HG03575 (cell line): ENCODE results near the gene AATK.

Experiments
- ATAC-seq: cut with Tn5 transposase; IDR thresholded peaks from one replicate; pipeline ENCODE4 v1.9.1; 2021; ENCODE audit not compliant: unreplicated experiment, insufficient number of reproducible peaks, low FRiP score; ENCODE audit errors: extremely low read depth

AATK gene

DNA sequence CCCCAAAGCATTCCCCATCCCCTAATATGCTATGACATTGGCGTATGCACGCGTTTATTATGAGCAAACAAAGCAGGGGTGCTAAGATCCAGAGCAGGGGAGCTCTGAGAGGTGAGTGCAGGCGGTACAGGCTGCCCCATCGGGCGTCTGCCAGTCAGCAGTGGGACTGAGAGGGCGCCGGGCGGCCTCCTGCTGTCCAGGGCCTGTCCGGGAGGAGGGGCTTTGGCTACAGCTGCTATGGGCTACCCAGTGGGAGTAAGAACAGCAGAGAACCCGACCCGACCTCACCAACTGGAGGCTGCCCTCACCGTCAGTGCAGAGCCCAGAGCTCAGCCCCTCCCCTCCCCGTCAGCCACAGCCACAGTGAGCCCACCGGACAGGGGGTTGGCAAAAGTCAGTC, 18.5 kb upstream of the AATK start:
- no peak for ATAC-seq

DNA sequence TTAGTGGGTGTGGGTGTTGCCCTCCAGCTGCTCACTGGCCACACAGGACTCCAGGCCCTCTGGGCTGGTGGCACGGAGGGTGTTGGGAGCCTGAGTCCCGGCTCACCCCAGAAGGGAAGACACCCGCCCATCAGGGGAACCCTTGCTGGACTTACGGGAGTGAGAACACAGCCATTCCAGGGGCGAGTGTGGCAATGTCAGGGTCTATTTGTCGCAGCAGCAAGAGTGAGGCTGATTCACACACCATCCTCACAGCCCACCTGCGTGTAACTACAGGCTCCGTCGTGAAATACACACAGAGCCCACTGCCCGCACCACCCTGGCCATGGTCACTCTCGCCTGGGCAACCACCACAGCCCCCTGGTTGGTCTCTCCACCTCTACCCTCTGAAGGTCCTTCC, 17.8 kb upstream of the AATK start:
- ATAC-seq = no peak

DNA sequence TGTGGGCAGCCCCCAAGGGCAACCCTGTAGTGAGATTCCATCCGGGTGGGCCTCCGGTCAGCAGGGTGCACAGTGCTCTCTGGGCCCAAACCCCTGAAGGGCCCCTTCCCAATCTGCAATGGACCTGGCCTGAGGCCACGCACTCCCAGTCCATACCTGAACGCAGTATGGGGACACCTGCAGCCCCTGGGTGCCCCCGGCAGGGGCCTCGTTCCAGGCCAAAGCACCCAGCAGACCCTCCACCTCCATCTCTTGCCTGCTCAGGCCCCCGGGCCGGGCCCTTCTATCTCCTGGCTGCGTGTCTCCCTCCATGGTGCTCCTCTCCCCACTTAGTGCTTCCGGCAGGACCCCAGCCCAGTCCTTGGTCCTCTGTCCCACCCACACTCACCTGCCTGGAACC, 17.3 kb upstream of the AATK start:
- ATAC-seq = no peak

DNA sequence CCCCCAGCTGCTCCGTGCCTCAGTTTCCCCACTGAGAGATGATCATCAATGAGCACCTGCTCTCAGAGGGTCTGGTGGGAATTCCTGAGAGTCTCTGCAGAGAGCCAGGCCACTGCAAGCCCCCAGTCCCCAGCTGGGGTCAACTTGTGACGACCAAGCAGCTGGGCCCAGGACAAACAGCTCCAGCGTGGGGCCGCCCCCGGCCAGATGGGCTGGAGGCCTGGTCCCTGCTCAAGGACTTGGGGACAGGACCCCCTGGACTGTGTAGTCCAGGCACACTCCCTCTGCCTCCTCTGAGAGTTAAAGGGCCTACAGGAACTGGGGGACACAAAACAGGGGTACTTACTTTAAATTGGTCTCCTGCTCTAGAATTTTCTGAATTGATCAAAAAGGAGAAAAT, 16.6 kb upstream of the AATK start:
- ATAC-seq = no peak

DNA sequence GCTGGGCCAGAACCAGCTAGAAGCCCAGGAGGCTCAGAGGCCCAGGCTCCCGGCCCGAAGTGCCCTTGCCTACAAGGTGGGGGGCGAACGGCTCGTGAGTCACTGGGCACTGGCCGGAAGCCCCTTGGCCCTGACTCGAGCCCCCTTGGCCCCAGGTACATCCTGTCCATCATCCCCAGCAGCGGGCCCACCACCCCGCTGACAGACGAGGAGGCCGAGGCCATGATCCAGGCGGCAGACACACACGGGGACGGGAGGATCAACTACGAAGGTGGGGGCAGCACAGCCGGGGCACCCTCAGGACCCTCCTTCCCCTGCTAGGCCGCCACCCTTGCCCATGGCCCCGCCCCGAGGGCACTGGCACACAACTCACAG, 15.8 kb upstream of the AATK start:
- ATAC-seq = no peak

- no peak for ATAC-seq
These were observed 15.1 kb upstream of the AATK start for GRCh38 chr17:81180836-81181810.

DNA sequence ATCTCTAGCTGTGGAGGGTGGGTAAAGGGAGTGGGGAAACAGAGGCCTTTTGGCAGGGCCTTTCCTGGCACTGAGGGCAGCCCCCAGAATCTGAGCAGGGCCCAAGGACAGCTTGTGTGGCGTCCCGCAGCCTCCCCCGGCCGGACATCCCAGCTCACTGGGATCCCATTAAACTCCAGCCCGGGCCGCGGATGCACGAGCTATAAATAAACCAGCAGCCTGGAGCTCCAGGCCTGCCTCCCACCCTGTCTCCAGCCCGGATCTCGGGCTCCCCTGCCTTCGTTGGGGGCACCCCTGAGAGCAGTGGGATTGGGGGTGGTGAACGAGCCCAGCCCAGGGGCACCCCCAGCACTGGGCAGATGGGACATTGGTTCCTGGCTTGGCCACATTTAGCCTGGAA, 13.8 kb upstream of the AATK start:
- no peak for ATAC-seq

DNA sequence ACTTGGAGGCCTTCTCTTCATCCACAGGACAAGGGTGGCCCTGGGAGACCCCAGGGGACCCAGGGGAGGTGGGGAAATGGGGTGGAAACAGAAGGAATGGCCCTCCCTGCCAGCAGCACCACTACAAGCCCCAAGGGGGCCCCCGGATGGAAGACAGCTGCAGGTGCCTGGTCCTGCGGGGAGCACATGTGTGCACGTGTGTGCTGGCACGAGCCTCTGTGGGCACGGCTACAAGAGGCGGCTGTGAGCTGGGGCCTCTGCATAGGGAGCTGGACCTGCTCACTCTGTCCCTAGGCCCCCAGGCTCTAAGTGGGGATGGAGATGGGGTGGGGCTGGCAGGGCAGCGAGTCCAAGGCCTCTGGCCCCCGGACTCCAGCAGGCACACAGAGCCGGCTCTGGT, 13.2 kb upstream of the AATK start:
- no peak for ATAC-seq

- no peak for ATAC-seq
These were observed 12.4 kb upstream of the AATK start for GRCh38 chr17:81178136-81179091.

DNA sequence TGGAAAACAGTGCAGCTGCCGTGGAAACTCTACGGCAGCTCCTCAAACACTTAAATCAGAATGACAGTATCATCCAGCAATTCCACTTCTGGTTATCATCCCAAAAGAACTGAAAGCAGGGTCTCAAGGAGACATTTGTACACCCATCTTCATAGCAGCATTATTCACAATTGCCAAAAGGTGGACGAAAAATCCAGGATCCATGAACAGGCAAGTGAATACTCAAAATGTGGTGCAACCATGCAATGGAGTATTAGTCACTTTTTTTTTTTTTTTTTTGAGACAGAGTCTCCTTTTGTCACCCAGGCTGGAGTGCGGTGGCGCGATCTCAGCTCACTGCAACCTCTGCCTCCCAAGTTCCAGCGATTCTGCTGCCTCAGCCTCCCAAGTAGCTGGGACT, 10.6 kb upstream of the AATK start:
- ATAC-seq = no peak

DNA sequence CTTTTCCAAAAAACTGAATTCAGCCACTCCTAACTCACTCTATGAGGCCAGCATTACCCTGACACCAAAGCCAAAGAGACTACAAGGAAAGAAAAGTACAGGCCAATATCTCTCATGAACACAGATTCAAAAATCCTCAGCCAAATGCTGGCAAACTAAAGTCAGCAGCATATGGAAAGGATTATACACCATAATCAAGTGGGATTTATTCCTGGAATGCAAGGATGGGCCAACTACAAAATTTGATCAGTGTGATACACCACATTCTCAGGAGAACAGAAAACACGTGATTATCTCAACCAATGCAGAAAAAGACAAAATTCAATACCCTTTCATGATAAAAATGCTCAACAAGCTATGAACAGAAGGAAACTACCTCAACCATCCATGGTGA, 7.7 kb upstream of the AATK start:
- no peak for ATAC-seq

DNA sequence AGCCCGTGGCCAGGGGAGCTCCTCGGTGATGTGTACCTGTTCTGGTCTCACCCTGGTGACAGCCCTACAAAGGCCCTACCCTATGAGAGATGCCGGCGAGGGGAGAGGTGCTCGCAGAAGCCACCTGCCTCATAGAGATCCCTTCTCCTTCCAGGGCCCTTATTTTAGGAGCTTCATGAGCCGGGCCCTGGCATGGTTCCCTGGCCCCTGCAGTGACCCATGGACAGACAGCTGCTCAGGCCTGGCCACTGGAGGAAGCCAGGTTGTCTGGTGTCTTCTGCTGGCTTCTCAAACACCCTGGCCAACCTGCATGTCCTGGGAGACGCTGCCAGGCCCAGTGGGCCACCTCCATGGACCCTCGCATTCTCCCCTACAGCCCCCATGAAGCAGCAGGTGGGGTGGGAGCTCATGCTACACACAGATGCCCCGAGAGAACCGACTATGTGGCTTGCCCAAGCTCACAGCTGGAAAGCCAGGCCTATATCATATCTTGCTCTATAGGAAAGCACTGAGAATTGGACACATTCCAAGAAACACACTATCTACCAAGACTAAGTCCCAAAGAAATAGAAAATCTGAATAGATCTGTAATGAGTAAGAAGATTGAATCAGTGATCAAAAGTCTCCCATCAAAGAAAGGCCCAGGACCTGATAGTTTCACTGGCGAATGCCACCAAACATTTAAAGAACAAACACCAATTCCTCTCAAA, 7.2 kb upstream of the AATK start:
- no peak for ATAC-seq

DNA sequence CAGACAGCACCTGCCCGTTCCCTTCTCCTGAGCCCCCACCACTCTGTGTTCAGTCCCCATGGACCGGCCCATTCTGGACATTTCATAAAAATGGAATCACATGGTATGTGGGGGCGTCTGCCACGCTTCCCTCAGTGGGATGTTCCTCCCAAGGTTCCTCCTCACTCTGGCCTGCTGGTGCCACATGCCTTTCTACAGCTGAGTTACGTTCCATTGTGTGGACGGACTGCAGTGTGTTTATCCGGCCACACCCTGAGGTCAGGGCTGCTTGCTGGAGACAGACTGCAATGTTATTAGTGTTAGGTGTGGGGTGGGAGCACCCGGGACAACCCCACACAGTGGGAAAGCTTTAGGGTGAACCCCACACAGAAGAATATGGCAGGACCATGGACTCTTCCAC, 5.9 kb upstream of the AATK start:
- ATAC-seq = no peak

- no peak for ATAC-seq
These were observed 4.9 kb upstream of the AATK start for GRCh38 chr17:81170727-81171494.

GRCh38 chr17:81169870-81170309, 3.9 kb upstream of the AATK start:
- ATAC-seq = no peak

DNA sequence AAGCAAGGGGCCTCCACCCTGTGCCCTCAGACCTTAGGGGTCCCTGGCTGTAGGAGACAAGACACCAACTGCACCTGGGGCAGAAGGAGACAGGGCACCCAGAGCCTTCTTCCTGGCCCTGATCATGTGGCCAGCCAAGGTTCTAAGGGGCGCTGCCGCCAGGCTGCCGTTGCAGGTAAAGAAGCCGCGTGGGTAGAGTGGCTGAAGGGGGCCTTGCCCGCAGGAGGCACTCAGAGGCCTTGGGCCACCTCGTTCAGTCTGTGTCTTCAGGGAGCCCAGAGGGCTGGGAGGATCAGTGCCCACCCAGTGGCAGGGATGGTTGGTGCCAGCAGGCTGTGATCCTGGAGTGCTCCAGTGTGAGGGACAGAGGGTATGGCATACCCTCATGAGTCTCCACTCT, 1.6 kb upstream of the AATK start:
- ATAC-seq = no peak

DNA sequence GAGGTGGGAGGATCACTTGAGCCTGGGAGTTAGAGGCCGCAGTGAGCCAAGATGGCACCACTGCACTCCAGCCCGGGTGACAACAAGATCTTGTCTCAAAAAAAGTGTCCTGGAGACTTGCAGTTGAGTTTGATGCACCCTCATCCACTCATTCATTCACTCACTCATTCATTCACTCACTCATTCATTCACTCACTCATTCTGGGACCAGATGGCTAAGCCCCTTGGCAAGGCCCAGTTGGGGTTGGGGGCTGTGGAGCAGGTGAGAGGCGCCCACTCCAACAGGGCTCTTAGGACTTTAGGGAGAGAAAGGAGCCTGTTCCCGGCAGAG, 1.1 kb upstream of the AATK start:
- no peak for ATAC-seq

DNA sequence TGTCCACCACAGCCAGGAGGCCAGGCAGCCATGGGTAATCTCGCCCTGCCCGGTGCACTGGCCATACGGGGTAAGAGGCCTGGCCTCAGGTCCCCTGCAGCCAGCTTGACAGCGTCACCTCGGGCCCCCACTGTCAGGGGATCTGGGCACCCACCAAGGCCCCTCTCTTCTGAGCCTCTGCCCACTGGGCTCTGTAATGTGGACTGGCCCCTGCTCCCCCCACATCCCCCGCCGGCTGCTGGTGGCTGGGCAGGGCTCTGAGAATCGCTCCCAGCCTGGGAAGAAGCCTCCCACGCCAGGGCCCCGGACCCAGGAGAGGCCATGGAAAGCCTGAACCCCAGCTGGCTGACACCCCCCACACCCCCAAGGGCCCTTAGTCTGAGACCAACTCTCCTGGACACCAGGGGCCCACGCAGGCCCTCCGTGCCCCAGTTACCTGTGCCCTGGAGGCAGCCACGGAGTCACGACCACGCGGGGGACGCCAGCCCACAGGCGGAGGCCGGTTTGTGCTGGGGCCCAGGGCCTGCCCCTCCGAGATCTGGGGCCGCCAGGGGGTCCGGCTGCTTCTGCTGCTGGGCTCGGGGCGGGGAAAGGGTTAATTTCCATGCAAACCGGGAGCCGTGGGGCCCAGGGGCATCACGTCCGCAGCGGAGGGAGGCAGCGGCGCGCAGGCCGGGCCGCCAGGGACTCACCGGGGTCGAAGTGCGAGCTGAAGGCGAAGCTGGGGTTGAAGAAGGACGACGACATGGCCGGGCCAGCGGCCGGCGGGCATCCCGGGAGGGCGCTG, 582 bp downstream of the AATK start, which contains the start of gene PVALEF:
Gene PVALEF, plus strand, starts transcription at position 262 of the 787 bp plus-strand sequence. CDS start 15,720 bp downstream, outside the sequence.
- no peak for ATAC-seq
